GM12873 (cell line): ENCODE measurements around the gene ALPG.

Experiments used
- CTCF ChIP-seq: IDR thresholded peaks from 2 replicates; pipeline ENCODE4 v1.5.1; 2012; ENCODE audit warnings: low read depth, mild to moderate bottlenecking, moderate library complexity, low read length, control low read depth; ENCODE audit not compliant: insufficient read depth; ENCODE audit errors: missing control alignments

The ALPG gene

GRCh38 chr2:232417489-232417888 is 10.8 kb downstream of the ALPG start:
- TF ChIP-seq CTCF = no peak

GRCh38 chr2:232418056-232418455 is 11.4 kb downstream of the ALPG start:
- TF ChIP-seq CTCF = no peak

- no peak for TF ChIP-seq CTCF
These were observed 12.0 kb downstream of the ALPG start for GRCh38 chr2:232418466-232419244.

GRCh38 chr2:232419245-232420072 is 12.8 kb downstream of the ALPG start:
- no peak for TF ChIP-seq CTCF

- no peak for TF ChIP-seq CTCF
These were observed 13.4 kb downstream of the ALPG start for GRCh38 chr2:232420073-232420454.

GRCh38 chr2:232420463-232421188 is 14.0 kb downstream of the ALPG start:
- peak; percentile 1 for TF ChIP-seq CTCF
